T-helper 17 cell (primary cell): ENCODE measurements around the gene ANO5. TPM values are rescaled to one million over a fixed set of nuclear protein-coding genes. Genes with fewer than 3 reads are reported as not detected.

Experiments
- ATAC-seq: fragments of 150-1000 bp; cut with Tn5 transposase; 2 replicates; pipeline ENCODE4 v1.10.0; 2021; ENCODE audit warnings: mild to moderate bottlenecking, moderate library complexity
- DNase-seq, 3 donors: peaks; one replicate each; pipeline versions ENCODE4 v3.0.0 to v3.0.0-alpha.2; 2020 to 2021
- H3K9me3 ChIP-seq: one replicate; pipeline ENCODE4 v1.7.0; 2013; ENCODE audit warnings: low read length, mild to moderate bottlenecking; ENCODE audit not compliant: control insufficient read depth, poor library complexity, severe bottlenecking
- H3K27ac Mint-ChIP-seq: one replicate; pipeline ENCODE4 v1.8.0; 2022; ENCODE audit warnings: mild to moderate bottlenecking, moderate library complexity, mixed read lengths
- H3K27me3 Mint-ChIP-seq: one replicate; pipeline ENCODE4 v1.8.0; 2022; ENCODE audit warnings: mixed read lengths
- H3K36me3 Mint-ChIP-seq: one replicate; pipeline ENCODE4 v1.8.0; 2022; ENCODE audit warnings: low read depth, mixed read lengths
- H3K4me1 Mint-ChIP-seq: one replicate; pipeline ENCODE4 v1.8.0; 2022; ENCODE audit warnings: mild to moderate bottlenecking, mixed read lengths
- H3K4me3 Mint-ChIP-seq: one replicate; pipeline ENCODE4 v1.8.0; 2022; ENCODE audit warnings: mild to moderate bottlenecking, moderate library complexity, mixed read lengths
- total RNA-seq, 4 donors: library from RNA in 2 of 4; stranded (reverse) in 2 of 4; gene quantifications; one replicate each; pipeline ENCODE4 v1.2.3 and lab custom pipeline; 2022 to 2026

Gene ANO5
- total RNA-seq, 2 donors from 2014 or later, result 0.05 TPM; not detected in 1

DNA sequence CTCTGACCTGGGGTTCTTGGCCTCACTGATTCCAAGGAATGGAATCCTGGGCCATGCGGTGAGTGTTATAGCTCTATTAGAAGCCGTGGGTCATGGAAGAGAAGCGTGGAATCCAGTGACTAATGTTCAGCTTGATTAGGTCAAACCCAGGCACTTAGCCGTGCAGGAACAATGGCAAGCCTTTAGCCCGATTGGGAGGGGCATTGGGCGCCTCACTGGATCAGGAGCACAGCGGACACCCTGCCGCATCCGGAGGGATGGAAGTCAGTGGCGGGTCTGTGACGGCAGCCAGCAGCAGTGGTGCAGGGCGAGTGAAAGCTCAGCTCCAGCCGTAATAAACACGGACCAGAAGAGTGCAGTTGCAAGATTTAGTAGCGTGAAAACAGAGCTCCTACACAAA is 124.8 kb downstream of the ANO5 start:
- H3K27me3 Mint-ChIP-seq, result peaks cover 2% of the 10 kb centered on the region
- H3K9me3 ChIP-seq, result no peaks in the 10 kb centered on the region
- no peak for DNase-seq
- H3K27ac Mint-ChIP-seq, result no peak overlapping the region
- ATAC-seq, result no peak
- H3K36me3 Mint-ChIP-seq, result no peaks in the 10 kb centered on the region
- H3K4me1 Mint-ChIP-seq, result no peaks in the 10 kb centered on the region
- H3K4me3 Mint-ChIP-seq, result no peak overlapping the region

DNA sequence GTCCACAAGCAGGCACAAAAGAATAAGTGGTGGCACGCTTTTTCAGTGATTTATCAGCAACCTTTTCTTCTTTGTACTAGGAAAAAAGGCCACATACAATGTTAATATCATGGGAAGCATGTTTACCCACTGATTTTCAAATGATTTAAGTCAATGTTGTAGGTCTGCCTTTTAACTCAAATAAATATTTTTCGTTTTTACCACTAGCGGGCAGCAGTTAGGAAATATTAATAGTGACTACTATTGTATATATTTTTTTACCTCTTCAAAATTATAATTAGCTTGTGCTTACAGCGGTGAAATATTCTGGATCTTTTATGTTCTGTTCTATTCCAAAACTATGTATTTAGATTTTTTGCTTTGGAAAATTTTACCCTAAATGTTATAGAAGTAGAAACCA is 138.9 kb downstream of the ANO5 start:
- Mint-ChIP-seq H3K27ac (no peak overlapping the region), H3K4me3 (no peak overlapping the region), H3K36me3 (no peaks in the 10 kb centered on the region), H3K4me1 (no peaks in the 10 kb centered on the region), H3K27me3 (peaks cover 34% of the 10 kb centered on the region)
- H3K9me3 ChIP-seq, result no peaks in the 10 kb centered on the region
- ATAC-seq, result no peak
- DNase-seq, result no peak

Other genes starting within 250 kb of the ANO5 start
- not detected for gene SLC17A6, start 145.3 kb downstream of the ANO5 start, total RNA-seq